HUES64 (cell line): Measurements from ENCODE around the gene RHOV.

Experiments used
- H3K27ac ChIP-seq: 2 replicates; pipeline ENCODE4 v1.7.0; 2013; ENCODE audit warnings: low read depth, low read length, inconsistent platforms
- H3K27me3 ChIP-seq: 2 replicates; pipeline ENCODE4 v1.6.1; 2013; ENCODE audit warnings: mild to moderate bottlenecking, low read length; ENCODE audit not compliant: insufficient read depth
- H3K36me3 ChIP-seq: 2 replicates; pipeline ENCODE4 v1.6.1; 2013; ENCODE audit warnings: mild to moderate bottlenecking, low read length; ENCODE audit not compliant: insufficient read depth
- H3K4me1 ChIP-seq: 2 replicates; pipeline ENCODE4 v1.6.1; 2013; ENCODE audit warnings: mild to moderate bottlenecking, low read length, moderate library complexity; ENCODE audit not compliant: insufficient read depth
- H3K4me3 ChIP-seq: 2 replicates; pipeline ENCODE4 v1.5.1; 2013; ENCODE audit warnings: mild to moderate bottlenecking, low read length, moderate library complexity
- H3K9ac ChIP-seq: 2 replicates; pipeline ENCODE4 v1.6.1; 2013; ENCODE audit warnings: mild to moderate bottlenecking, low read depth, low read length
- H3K9me3 ChIP-seq: 2 replicates; pipeline ENCODE4 v1.6.1; 2013; ENCODE audit warnings: low read depth, low read length; ENCODE audit not compliant: insufficient read depth
- WGBS: fragments of 150-250, 120-280 bp; methylation state at CpG from one replicate; pipeline ENCODE4 v1.1.7; 2013; ENCODE audit warnings: missing lambda C conversion rate; 5-methylcytosine and 5-hydroxymethylcytosine counted together

Gene RHOV

GRCh38 chr15:40891138-40891537 is 17.1 kb upstream of the RHOV start:
- no peaks in the 10 kb centered on the region for H3K4me1 ChIP-seq
- no peaks in the 10 kb centered on the region for H3K9me3 ChIP-seq
- H3K4me3 ChIP-seq = no peak overlapping the region
- WGBS = 93% methylated on average over 5 of the region's 5 CpGs
- H3K27me3 ChIP-seq = peaks cover 8% of the 10 kb centered on the region
- peaks cover 4% of the 10 kb centered on the region for H3K36me3 ChIP-seq
- no peak overlapping the region for H3K27ac ChIP-seq
- H3K9ac ChIP-seq = no peak overlapping the region

DNA sequence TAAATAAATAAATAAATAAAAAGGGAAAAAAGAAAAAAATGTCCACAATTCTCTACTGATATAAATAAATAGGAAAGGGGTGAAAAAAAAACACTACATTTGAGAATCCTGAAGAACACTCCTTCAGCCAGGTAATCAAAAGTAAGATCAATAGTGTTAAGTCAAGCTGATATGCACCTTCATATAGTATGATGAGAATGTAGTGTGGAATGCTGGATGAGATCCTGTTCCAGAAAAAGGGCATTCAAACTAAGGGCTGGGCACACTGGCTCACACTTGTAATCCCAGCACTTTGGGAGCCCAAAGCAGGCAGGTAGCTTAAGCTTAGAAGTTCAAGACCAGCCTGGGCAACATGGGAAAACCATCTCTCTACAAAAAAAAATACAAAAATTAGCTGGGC is 15.1 kb upstream of the RHOV start:
- Histone ChIP-seq H3K27me3 (peaks cover 8% of the 10 kb centered on the region), H3K4me1 (no peaks in the 10 kb centered on the region), H3K9me3 (no peaks in the 10 kb centered on the region), H3K36me3 (no peaks in the 10 kb centered on the region), H3K4me3 (no peak overlapping the region), H3K9ac (no peak overlapping the region), H3K27ac (no peak overlapping the region)

- no peak overlapping the region for H3K27ac ChIP-seq
- H3K36me3 ChIP-seq = no peaks in the 10 kb centered on the region
- no peaks in the 10 kb centered on the region for H3K27me3 ChIP-seq
- no peak overlapping the region for H3K9ac ChIP-seq
- H3K4me1 ChIP-seq = no peaks in the 10 kb centered on the region
- H3K4me3 ChIP-seq = no peak overlapping the region
- 0 out of 2 replicates have a peak, but pooled peaks cover 2% of the 10 kb centered on the region for H3K9me3 ChIP-seq
- WGBS = 86% methylated on average over 1 of the region's 1 CpG
These were observed 12.6 kb upstream of the RHOV start for GRCh38 chr15:40886586-40886985.

DNA sequence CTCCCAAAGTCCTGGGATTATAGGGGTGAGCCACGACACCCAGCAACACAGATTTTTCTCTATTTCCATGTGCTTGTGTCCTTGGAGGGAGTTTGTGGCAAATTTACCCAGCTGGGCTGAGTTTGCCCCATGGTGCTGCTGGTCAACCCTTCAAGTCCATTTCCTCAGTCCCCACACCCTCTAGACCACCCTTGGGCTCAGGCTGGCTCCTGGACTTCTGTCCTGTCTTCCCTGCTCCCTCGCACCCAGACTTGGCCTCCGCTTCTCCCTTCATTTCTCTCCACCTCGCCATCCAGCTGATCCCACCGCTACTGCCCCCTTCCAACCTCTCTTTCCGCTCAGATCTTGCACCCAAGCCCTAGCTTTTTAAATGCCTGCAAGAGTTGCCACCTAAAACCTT is 7.3 kb upstream of the RHOV start:
- Histone ChIP-seq H3K4me1 (0 out of 2 replicates have a peak, but pooled peaks cover 6% of the 10 kb centered on the region), H3K4me3 (no peak overlapping the region), H3K9ac (no peak overlapping the region), H3K27me3 (no peaks in the 10 kb centered on the region), H3K36me3 (no peaks in the 10 kb centered on the region), H3K27ac (no peak overlapping the region), H3K9me3 (0 out of 2 replicates have a peak, but pooled peaks cover 2% of the 10 kb centered on the region)
- WGBS = 96% methylated on average over 6 of the region's 6 CpGs

DNA sequence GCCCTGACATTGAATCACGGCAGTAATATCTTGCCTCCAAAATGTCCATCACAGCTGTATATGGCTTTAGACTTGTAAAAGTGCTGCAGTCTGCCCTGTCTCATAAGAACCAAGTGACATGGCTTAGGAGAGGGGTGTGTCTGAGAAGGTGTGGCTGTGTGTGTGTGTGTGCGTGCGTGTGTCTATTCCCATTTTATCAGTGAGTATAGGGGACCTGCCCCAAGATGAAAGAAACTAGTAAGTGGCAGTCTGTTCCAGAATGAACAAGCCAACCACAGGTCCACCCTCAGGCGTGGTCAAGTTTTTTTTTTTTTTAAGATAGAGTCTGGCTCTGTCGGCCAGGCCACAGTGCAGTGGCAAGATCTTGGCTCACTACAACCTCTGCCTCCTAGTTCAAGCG is 5.6 kb upstream of the RHOV start:
- peaks cover 3% of the 10 kb centered on the region; the same call in 1 of the 2 replicates for H3K27me3 ChIP-seq
- no peak overlapping the region for H3K4me3 ChIP-seq
- H3K36me3 ChIP-seq = no peaks in the 10 kb centered on the region
- 87% methylated on average over 6 of the region's 6 CpGs for WGBS
- 0 out of 2 replicates have a peak, but pooled peaks cover 6% of the 10 kb centered on the region for H3K4me1 ChIP-seq
- no peak overlapping the region for H3K9ac ChIP-seq
- H3K9me3 ChIP-seq = 0 out of 2 replicates have a peak, but pooled peaks cover 2% of the 10 kb centered on the region
- no peak overlapping the region for H3K27ac ChIP-seq

GRCh38 chr15:40878785-40879184 is 4.8 kb upstream of the RHOV start:
- peaks cover 9% of the 10 kb centered on the region for H3K27me3 ChIP-seq
- 0 out of 2 replicates have a peak, but pooled peaks cover 2% of the 10 kb centered on the region for H3K9me3 ChIP-seq
- H3K4me1 ChIP-seq = 0 out of 2 replicates have a peak, but pooled peaks cover 6% of the 10 kb centered on the region
- H3K36me3 ChIP-seq = no peaks in the 10 kb centered on the region
- WGBS = 63% methylated on average over 1 of the region's 1 CpG
- no peak overlapping the region for H3K27ac ChIP-seq
- no peak overlapping the region for H3K9ac ChIP-seq
- H3K4me3 ChIP-seq = no peak overlapping the region

GRCh38 chr15:40877694-40878093 is 3.7 kb upstream of the RHOV start:
- Histone ChIP-seq H3K27me3 (peaks cover 14% of the 10 kb centered on the region), H3K27ac (no peak overlapping the region), H3K9me3 (no peaks in the 10 kb centered on the region), H3K4me1 (peaks cover 12% of the 10 kb centered on the region), H3K4me3 (no peak overlapping the region), H3K36me3 (no peaks in the 10 kb centered on the region), H3K9ac (no peak overlapping the region)
- WGBS = 91% methylated on average over 2 of the region's 2 CpGs

DNA sequence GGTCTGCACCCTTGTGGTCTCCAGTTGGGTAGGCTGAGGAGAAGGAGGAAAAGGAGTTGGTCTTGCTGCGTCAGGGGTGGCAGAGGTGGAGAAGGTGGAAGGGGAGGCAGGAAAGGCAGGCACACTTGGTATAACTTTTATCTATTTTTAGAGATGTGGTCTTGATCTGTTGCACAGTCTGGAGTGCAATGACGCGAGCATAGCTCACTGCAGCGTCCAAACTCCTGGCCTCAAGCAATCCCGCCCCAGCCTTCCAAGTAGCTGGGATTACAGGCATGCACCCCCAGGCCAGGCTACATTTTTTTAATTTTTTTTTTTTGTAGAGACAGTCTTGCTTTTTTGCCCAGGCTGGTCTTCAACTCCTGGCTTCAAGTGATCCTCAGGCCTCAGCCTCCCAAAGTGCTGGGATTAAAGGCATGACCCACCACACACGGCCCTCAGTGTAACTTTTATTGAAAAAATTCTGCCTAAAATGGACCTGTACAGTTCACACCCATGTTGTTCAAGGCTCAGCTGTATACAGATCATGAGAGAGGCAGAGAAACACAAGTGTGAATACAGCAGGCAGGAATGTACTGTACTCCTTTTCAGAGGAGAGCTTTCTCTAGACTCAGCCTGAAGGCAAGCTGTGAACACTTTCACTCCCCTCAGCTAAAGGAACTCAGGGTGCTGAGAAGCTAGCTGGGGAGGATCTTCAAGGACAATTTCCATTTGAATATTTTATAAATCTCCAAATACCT is 2.1 kb upstream of the RHOV start:
- H3K27me3 ChIP-seq = peaks cover 14% of the 10 kb centered on the region
- H3K4me1 ChIP-seq = peaks cover 19% of the 10 kb centered on the region
- no peaks in the 10 kb centered on the region for H3K9me3 ChIP-seq
- 92% methylated on average over 6 of the region's 6 CpGs for WGBS
- H3K36me3 ChIP-seq = no peaks in the 10 kb centered on the region
- no peak overlapping the region for H3K9ac ChIP-seq
- H3K27ac ChIP-seq = no peak overlapping the region
- no peak overlapping the region for H3K4me3 ChIP-seq

DNA sequence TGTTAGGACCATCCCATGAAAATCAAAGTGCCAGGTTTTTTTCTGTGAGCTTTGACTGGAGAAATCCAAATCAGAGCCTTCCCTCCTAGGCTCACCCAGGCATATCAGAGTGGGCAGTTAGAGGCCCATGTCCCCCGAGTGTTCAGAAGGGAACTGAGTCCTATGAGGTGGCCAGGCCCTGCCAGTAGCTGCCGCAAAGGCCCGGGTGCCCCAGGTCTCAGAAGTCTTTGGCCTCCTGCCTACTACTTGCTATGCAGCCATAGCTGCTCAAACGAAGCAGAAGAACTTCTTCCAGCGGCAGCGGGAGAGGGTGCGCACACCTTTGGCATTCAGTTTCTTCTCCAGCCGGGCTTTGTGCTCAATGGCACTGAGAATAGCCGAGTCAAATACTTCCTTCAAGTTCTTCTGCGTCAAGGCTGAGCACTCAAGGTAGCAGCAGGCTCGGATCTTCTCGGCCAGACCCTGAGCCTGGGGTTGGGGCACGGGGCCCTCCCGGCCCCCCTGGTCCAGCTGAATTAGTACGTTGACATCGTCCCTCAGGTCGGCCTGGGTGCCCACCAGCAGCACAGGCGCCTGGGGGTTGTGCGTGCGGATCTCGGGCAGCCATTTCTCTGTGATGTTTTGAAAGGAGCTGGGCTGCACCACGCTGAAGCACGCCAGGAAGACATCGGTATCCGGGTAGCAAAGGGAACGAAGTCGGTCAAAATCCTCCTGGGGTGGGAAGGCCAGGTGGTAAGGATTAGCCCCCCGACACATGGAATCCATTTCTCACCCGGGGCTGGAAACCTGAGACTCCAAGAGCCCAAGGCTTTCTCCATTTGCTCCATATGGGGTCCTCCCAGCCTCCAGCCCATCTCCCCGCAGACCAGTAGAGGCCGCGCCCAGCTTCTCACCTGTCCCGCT is 992 bp downstream of the RHOV start:
- H3K4me1 ChIP-seq = peaks cover 12% of the 10 kb centered on the region
- H3K27me3 ChIP-seq = peaks cover 14% of the 10 kb centered on the region
- peak overlapping the region; percentile 68 for H3K4me3 ChIP-seq
- no peaks in the 10 kb centered on the region for H3K9me3 ChIP-seq
- no peak overlapping the region for H3K27ac ChIP-seq
- peak overlapping the region; percentile 48; the same call in 1 of the 2 replicates for H3K9ac ChIP-seq
- H3K36me3 ChIP-seq = no peaks in the 10 kb centered on the region
- 69% methylated on average over 33 of the region's 33 CpGs for WGBS

DNA sequence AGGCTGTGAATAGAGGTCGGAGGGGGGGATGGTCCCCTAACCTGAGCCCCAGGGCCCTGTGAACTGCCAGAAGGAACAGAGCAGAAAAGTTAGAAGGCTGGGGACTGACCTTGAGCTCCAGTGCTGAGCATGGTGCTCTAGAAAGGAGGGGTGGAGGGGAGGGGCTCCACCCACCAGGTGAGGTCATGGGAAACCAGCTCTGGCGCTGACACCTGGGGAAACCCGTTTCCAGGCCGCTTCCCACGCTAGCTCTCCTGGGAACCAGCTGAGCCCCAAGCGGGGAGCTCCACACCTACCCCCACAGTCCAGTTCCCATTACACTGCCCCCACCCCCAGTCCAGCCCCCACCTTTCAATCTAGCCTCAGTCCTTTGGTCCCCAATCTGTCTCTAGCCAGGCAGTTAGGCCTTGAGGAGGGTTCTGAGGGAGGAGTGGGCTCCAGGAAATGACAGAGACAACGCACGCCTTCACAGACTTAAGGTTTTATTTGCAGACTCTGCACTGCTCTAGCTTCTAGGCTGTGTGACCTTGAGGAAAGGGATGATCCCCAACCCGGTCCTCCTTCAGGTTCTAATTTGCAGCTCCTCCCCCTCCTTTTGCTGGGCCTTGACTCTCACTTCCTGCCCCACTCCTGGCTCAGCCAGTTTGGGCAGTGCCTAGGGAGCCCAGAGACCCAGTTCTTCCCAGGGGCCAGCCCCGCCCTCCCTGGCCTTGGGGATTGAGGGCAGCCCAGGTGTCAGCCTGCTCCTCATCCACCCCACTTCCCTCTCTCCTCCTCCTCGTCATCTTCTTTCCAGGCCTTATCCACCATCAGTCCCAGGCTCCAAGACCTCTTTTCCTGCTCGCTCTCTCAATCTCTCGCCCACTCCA is 2.1 kb downstream of the RHOV start:
- no peak overlapping the region for H3K9ac ChIP-seq
- H3K4me3 ChIP-seq = no peak overlapping the region
- 70% methylated on average over 13 of the region's 13 CpGs for WGBS

More for the DNA sequence above, 2.1 kb downstream of the RHOV start:
- no peak overlapping the region for H3K27ac ChIP-seq
- H3K9me3 ChIP-seq = no peaks in the 10 kb centered on the region
- no peaks in the 10 kb centered on the region for H3K36me3 ChIP-seq
- peaks cover 14% of the 10 kb centered on the region for H3K27me3 ChIP-seq
- H3K4me1 ChIP-seq = peaks cover 12% of the 10 kb centered on the region
